Common myeloid progenitor, CD34-positive (primary cell): Measurements from ENCODE around the gene C11orf87.

ENCODE experiments used
- CTCF ChIA-PET: fragments of 350-600 bp; sonication (Branson Sonifier 250); formaldehyde crosslinking; loops from one replicate; lab custom pipeline; 2021; ENCODE audit warnings: antibody characterized with exemption; lab: Charles Lee
- POLR2A ChIA-PET: fragments of 350-600 bp; sonication (Branson Sonifier 250); formaldehyde crosslinking; loops from one replicate; lab custom pipeline; 2021; ENCODE audit warnings: antibody characterized with exemption; lab: Charles Lee
- DNase-seq, 3 donors: peaks; one replicate each; pipeline versions ENCODE4 v3.0.0 to v3.0.0-alpha.2; 2013
- H3K27ac ChIP-seq, 2 experiments: 1 replicate in 1 of 2; 2 replicates in 1 of 2; pipeline ENCODE4 v1.7.0; 2013; ENCODE audit warnings: inconsistent platforms in 2 of 2, low read length in 2 of 2, mild to moderate bottlenecking in 2 of 2, low read depth in 1 of 2, moderate library complexity in 1 of 2; ENCODE audit not compliant: severe bottlenecking in 2 of 2, insufficient read depth in 1 of 2, poor library complexity in 1 of 2
- H3K27me3 ChIP-seq, 5 experiments: replicated peaks in 2 of 5; 1 replicate in 3 of 5; 2 replicates in 2 of 5; pipeline versions ENCODE4 v1.6.1 to v1.7.0; 2013; ENCODE audit warnings: low read length in 4 of 5, mild to moderate bottlenecking in 2 of 5, moderate library complexity in 2 of 5, inconsistent platforms in 1 of 5; ENCODE audit not compliant: insufficient read depth in 5 of 5, control insufficient read depth in 4 of 5
- H3K36me3 ChIP-seq, 4 experiments: 1 replicate in 2 of 4; 2 replicates in 2 of 4; pipeline versions ENCODE4 v1.6.1 to v1.7.0; 2013; ENCODE audit warnings: low read length in 3 of 4, control low read depth in 1 of 4, mild to moderate bottlenecking in 1 of 4; ENCODE audit not compliant: control insufficient read depth in 4 of 4, insufficient read depth in 4 of 4
- H3K4me1 ChIP-seq, 4 experiments: 1 replicate in 3 of 4; 2 replicates in 1 of 4; pipeline versions ENCODE4 v1.6.1 to v1.7.1; 2013; ENCODE audit warnings: low read length in 3 of 4, mild to moderate bottlenecking in 3 of 4, control low read depth in 1 of 4, inconsistent platforms in 1 of 4, moderate library complexity in 1 of 4; ENCODE audit not compliant: control insufficient read depth in 4 of 4, insufficient read depth in 4 of 4; ENCODE audit errors: control extremely low read depth in 1 of 4
- H3K4me3 ChIP-seq, 7 experiments: 1 replicate in 4 of 7; 2 replicates in 3 of 7; pipeline versions ENCODE4 v1.5.1 to v1.7.0; 2013; ENCODE audit warnings: mild to moderate bottlenecking in 7 of 7, low read length in 6 of 7, moderate library complexity in 6 of 7, inconsistent platforms in 2 of 7, low read depth in 2 of 7, control low read depth in 1 of 7; ENCODE audit not compliant: insufficient read depth in 4 of 7, control insufficient read depth in 1 of 7; ENCODE audit errors: extremely low read depth in 1 of 7
- H3K9me3 ChIP-seq, 5 experiments: 1 replicate in 4 of 5; 2 replicates in 1 of 5; pipeline versions ENCODE4 v1.6.1 to v1.7.1; 2013; ENCODE audit warnings: low read length in 4 of 5, mild to moderate bottlenecking in 2 of 5, inconsistent platforms in 1 of 5, low read depth in 1 of 5, moderate library complexity in 1 of 5; ENCODE audit not compliant: control insufficient read depth in 4 of 5, insufficient read depth in 2 of 5; ENCODE audit errors: control extremely low read depth in 1 of 5
- WGBS: methylation state at CpG from one replicate; pipeline ENCODE4 v1.1.5; 2013; ENCODE audit not compliant: insufficient coverage; 5-methylcytosine and 5-hydroxymethylcytosine counted together

Gene C11orf87

DNA sequence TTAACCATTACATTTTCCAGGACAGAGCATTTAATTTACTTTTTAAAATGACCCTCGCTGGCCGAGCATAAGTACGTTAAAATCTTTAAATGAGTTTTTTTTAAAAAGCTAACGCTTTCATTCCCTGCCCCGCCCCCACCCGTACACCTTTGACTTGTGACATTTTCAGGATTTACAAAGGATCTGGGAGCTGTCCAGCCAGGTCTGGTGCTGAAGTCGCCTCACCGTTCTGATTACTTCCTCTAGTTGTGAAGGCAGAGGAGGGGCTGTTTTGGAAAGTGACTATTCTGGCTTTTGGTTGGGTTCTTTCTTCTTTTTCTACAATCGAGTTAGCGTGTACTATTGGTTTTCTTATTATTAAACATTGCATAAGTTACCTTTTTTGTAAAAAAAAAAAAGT lies 2.9 kb downstream of the C11orf87 start:
- Histone ChIP-seq H3K36me3 (no peaks in the 10 kb centered on the region), H3K4me1 (peaks cover 0 to 15% (median 13%) of the 10 kb centered on the region in 4 experiments), H3K4me3 (no peak overlapping the region), H3K27me3 (peaks cover 10 to 63% (median 34%) of the 10 kb centered on the region in 5 experiments), H3K9me3 (no peaks in the 10 kb centered on the region), H3K27ac (no peak overlapping the region)
- POLR2A ChIA-PET, result no interaction called here
- WGBS, result 9% methylated on average over 8 of the region's 10 CpGs
- CTCF ChIA-PET, result no interaction called here
- DNase-seq, result peak; percentile 4 to 51 (median 45)

DNA sequence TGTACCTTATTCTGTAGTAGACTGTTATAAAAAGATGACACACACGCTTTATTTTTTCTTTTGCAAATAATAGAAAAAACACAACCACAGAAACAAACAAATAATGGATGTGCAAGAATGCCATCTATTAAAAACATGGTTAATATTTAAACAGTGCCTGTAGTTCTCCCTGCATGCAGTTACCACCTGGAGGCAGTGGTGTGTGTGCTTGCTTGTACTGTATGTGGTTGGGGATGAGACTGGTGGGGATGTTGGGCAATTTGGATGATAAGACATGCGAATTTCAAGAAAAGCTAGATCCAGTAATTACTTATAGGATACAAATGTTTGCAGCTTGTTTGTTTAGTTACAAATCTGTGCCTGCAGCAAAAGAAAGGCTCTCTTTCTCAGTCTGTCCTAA lies 3.6 kb downstream of the C11orf87 start:
- WGBS, result no CpG with 5 or more reads among the region's 2 CpGs
- no peak for DNase-seq
- H3K27me3 ChIP-seq, result peaks cover 10 to 60% (median 31%) of the 10 kb centered on the region in 5 experiments
- no peaks in the 10 kb centered on the region for H3K36me3 ChIP-seq
- H3K4me3 ChIP-seq, result no peak overlapping the region
- ChIA-PET POLR2A (no interaction called here), CTCF (no interaction called here)
- no peak overlapping the region for H3K27ac ChIP-seq
- H3K9me3 ChIP-seq, result no peaks in the 10 kb centered on the region
- H3K4me1 ChIP-seq, result peaks cover 0 to 15% (median 13%) of the 10 kb centered on the region in 4 experiments

DNA sequence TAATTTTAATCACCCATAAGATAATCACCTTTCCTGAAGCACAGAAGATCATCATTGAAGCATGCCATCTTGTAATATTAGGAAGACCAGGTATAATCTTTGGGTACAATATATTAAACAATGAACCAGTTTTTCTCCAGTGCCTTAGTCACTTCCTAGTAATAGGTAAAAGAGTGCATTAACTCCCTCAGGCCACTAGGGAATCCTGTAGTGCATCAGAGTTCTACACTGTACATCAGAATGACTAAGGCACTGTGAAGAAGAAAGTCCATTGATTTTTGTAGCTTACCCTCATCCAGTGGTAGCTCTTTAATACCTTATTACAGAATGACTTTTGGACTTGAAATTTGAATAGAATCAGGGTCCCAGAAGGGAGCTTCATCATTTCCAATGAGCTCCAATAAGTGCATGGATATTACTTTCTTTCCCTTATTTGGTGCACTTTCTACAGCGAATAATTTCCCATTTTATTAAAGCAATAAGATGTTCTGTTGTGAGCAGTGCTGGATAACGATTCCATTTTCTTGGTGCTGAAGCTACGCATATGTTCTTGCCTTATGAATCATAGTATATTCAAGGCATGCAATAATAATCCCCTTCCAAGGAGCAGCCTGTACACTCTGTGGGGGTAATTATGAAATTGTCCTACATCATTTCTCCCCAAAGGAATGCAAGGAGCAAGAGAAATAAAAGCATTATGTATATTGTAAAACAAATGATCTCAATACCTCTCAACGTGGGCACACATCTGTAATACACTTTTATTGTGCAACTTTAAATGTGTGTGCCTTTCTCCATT lies 4.7 kb downstream of the C11orf87 start:
- no peak overlapping the region for H3K27ac ChIP-seq
- H3K36me3 ChIP-seq, result no peaks in the 10 kb centered on the region
- no peaks in the 10 kb centered on the region for H3K9me3 ChIP-seq
- H3K4me3 ChIP-seq, result no peak overlapping the region
- peaks cover under 1 to 49% (median 22%) of the 10 kb centered on the region in 5 experiments for H3K27me3 ChIP-seq
- ChIA-PET POLR2A (no interaction called here), CTCF (no interaction called here)
- peaks cover 0 to 15% (median 13%) of the 10 kb centered on the region in 4 experiments for H3K4me1 ChIP-seq
- WGBS, result no CpG with 5 or more reads among the region's 4 CpGs
- peak in 1 of 3 donors; percentile 8 for DNase-seq

DNA sequence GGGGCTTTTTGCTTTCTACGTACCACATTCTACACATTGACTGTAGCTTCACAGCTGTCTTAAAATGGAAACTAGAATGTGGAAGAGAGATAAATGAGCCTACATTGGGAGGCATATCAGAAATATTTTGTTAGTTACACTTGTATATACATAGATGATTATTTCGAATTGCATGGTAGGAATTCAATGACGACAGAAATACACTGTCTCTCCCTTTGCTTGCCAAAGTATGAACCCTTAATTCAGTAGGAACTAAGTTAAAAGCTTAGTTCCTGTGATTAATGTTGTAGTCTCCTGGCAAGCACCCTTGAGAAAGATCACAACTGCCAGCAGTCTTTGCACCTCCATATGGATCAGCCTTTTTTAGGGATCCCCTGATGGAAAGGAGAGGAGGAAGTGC lies 10.1 kb downstream of the C11orf87 start:
- H3K27ac ChIP-seq, result no peak overlapping the region
- 82% methylated on average over 2 of the region's 3 CpGs for WGBS
- H3K9me3 ChIP-seq, result no peaks in the 10 kb centered on the region
- ChIA-PET POLR2A (no interaction called here), CTCF (no interaction called here)
- peaks cover 0 to 3% (median 0%) of the 10 kb centered on the region in 5 experiments for H3K27me3 ChIP-seq
- H3K4me1 ChIP-seq, result no peaks in the 10 kb centered on the region
- H3K4me3 ChIP-seq, result no peak overlapping the region
- no peaks in the 10 kb centered on the region for H3K36me3 ChIP-seq
- no peak for DNase-seq

DNA sequence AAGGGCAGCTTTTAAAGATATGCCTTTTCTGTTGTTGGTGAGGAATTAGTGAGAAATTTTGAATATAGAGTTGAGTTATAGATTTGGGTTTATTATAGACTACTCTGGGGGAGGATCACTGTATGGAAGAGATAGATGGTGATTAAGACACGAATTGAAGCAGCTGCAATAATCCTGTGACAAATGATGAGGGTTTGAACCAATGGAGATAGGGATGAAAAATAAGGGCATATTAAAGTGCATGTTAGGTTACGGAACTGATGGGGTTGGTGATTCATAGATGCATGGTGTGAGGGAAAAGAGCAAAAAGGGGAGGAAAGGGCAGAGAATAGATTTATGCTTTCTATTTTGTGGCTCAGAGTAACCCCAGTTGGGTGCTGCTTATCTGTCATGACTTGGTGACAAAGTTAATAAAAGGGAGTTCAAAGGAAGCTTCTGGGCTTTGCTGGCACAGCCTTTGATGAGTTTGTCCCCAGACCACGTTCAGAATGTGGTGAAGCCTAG lies 11.8 kb downstream of the C11orf87 start:
- Histone ChIP-seq H3K4me3 (no peak overlapping the region), H3K9me3 (no peaks in the 10 kb centered on the region), H3K36me3 (no peaks in the 10 kb centered on the region), H3K27me3 (peaks cover 0 to 3% (median 0%) of the 10 kb centered on the region in 5 experiments), H3K27ac (no peak overlapping the region), H3K4me1 (no peaks in the 10 kb centered on the region)
- no peak for DNase-seq
- ChIA-PET CTCF (no interaction called here), POLR2A (no interaction called here)
- WGBS, result 63% methylated on average over 3 of the region's 3 CpGs

DNA sequence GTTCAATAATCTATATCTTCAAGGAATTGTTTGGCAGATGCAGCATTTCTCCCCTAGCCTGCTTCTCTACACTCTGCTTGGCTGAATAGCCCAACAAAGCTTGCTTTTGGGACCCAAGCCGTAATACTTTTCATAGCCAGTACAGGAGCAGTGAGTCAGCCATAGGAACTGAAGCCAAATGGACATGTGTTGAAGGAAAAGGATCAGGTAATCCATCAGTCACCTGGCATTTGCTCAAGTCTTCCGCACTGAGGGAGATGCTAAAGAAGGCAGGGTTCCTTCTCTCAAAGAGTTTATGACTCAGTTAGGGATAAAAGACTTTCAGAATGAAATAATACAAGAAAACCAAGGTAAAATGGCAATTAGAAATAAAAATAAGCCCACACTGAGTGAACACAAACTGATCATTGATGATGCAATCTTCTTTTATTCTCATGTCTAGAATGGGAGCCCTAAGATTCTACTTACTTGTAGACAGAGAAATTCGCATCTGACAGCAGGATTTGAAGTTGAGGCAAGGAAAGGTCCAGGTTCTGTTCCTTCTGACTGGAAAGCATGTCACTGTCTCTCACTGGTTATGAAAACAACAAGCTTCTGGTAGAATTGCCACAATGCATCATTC lies 13.2 kb downstream of the C11orf87 start:
- H3K27ac ChIP-seq, result no peak overlapping the region
- no peak for DNase-seq
- H3K36me3 ChIP-seq, result no peaks in the 10 kb centered on the region
- ChIA-PET CTCF (no interaction called here), POLR2A (no interaction called here)
- 100% methylated on average over 2 of the region's 3 CpGs for WGBS
- peaks cover 0 to 3% (median 0%) of the 10 kb centered on the region in 5 experiments for H3K27me3 ChIP-seq
- H3K4me1 ChIP-seq, result no peaks in the 10 kb centered on the region
- no peaks in the 10 kb centered on the region for H3K9me3 ChIP-seq
- H3K4me3 ChIP-seq, result no peak overlapping the region

DNA sequence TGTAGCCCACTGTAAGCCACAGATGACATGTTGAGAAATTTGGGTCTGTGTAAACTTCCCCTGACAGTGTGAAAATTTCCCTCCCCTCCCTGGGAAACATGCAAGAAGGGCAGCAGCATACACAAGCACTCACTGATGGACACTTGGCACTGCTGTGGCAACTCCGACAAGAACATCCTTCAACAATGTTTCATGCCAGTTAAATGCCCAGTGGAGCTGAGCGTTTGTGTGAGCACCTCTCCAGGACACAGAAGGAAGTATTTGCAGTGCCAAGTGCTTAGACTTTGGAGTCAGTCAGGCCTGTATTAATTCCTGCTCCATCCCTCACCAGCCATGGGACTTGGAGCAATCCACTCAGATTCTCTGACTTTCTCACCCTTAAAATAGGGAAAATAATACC lies 17.7 kb downstream of the C11orf87 start:
- Histone ChIP-seq H3K36me3 (no peaks in the 10 kb centered on the region), H3K27me3 (peaks cover 0 to 3% (median 0%) of the 10 kb centered on the region in 5 experiments), H3K4me3 (no peak overlapping the region), H3K4me1 (no peaks in the 10 kb centered on the region), H3K27ac (no peak overlapping the region), H3K9me3 (no peaks in the 10 kb centered on the region)
- POLR2A ChIA-PET, result no interaction called here
- DNase-seq, result no peak
- CTCF ChIA-PET, result no interaction called here
- WGBS, result 82% methylated on average over 2 of the region's 2 CpGs
